SK-N-SH (cell line): Measurements from ENCODE around the gene STAT6. TPM values are rescaled to one million over a fixed set of nuclear protein-coding genes. Genes with fewer than 3 reads are reported as not detected.

ENCODE experiments used
- CTCF ChIA-PET: fragments of 300-600, 350-600 bp; formaldehyde crosslinking; extraction: SDS; loops from one replicate; lab custom pipeline; 2021; lab: Yijun Ruan, JAX
- POLR2A ChIA-PET: fragments of 350-600 bp; sonication (Branson Sonifier 250); formaldehyde crosslinking; extraction: SDS; loops from one replicate; lab custom pipeline; 2020; ENCODE audit warnings: antibody characterized with exemption, inconsistent platforms; lab: Yijun Ruan, JAX
- DNase-seq: peaks from one replicate; pipeline ENCODE4 v3.0.0; 2012
- H2AFZ ChIP-seq: fragments of 200-600 bp; sonication (generic); 2 replicates; pipeline ENCODE4 v1.8.1; 2016; ENCODE audit warnings: antibody characterized with exemption, mild to moderate bottlenecking, low read depth
- H3F3A ChIP-seq: fragments of 200-600 bp; sonication (generic); replicated peaks from 2 replicates; pipeline ENCODE3; 2016; ENCODE audit warnings: antibody characterized with exemption, mild to moderate bottlenecking; ENCODE audit not compliant: insufficient read depth
- H3K27ac ChIP-seq, 2 experiments: fragments of 200-500 bp in 1 of 2; fragments of 200-600 bp in 1 of 2; sonication (Bioruptor generic) in 1 of 2; sonication (generic), shearing (Covaris generic) in 1 of 2; 2 replicates each; pipeline versions ENCODE4 v1.5.1 to v1.6.1; 2014 to 2016; ENCODE audit warnings: low read depth in 2 of 2, inconsistent platforms in 1 of 2, low read length in 1 of 2, mild to moderate bottlenecking in 1 of 2, mixed read lengths in 1 of 2
- H3K27me3 ChIP-seq: fragments of 200-600 bp; sonication (generic), shearing (Covaris generic); 2 replicates; pipeline ENCODE4 v1.6.1; 2016; ENCODE audit warnings: mixed run types; ENCODE audit not compliant: insufficient read depth
- H3K36me3 ChIP-seq, 2 experiments: fragments of 200-500 bp in 1 of 2; fragments of 200-600 bp in 1 of 2; sonication (Bioruptor generic) in 1 of 2; sonication (generic) in 1 of 2; replicated peaks in 1 of 2; 2 replicates each; pipeline versions ENCODE3 to v1.5.1; 2014 to 2016; ENCODE audit warnings: low read length in 1 of 2, mild to moderate bottlenecking in 1 of 2; ENCODE audit not compliant: insufficient read depth in 2 of 2, control insufficient read depth in 1 of 2
- H3K4me1 ChIP-seq, 2 experiments: fragments of 200-500 bp in 1 of 2; fragments of 200-600 bp in 1 of 2; sonication (Bioruptor generic) in 1 of 2; sonication (generic), shearing (Covaris generic) in 1 of 2; 2 replicates each; pipeline versions ENCODE4 v1.5.1 to v1.6.1; 2014 to 2016; ENCODE audit warnings: low read depth in 1 of 2, low read length in 1 of 2, mixed run types in 1 of 2; ENCODE audit not compliant: insufficient read depth in 2 of 2, control insufficient read depth in 1 of 2
- H3K4me2 ChIP-seq: fragments of 200-600 bp; sonication (generic), shearing (Covaris generic); 2 replicates; pipeline ENCODE4 v1.6.1; 2017; ENCODE audit warnings: mixed run types
- H3K4me3 ChIP-seq, 2 experiments: fragments of 200-500 bp in 1 of 2; fragments of 200-600 bp in 1 of 2; sonication (Bioruptor generic) in 1 of 2; sonication (generic), shearing (Covaris generic) in 1 of 2; 2 replicates each; pipeline versions ENCODE4 v1.5.1 to v1.8.1; 2014 to 2016; ENCODE audit warnings: low read depth in 2 of 2, inconsistent platforms in 1 of 2, low read length in 1 of 2, mild to moderate bottlenecking in 1 of 2, mixed read lengths in 1 of 2, moderate library complexity in 1 of 2
- H3K79me2 ChIP-seq: fragments of 200-600 bp; sonication (generic); 2 replicates; pipeline ENCODE4 v1.8.1; 2017; ENCODE audit warnings: mild to moderate bottlenecking; ENCODE audit not compliant: insufficient read depth
- H3K9ac ChIP-seq: fragments of 200-600 bp; sonication (generic); 2 replicates; pipeline ENCODE4 v1.6.1; 2017; ENCODE audit warnings: mixed run types
- H3K9me2 ChIP-seq: fragments of 200-600 bp; sonication (generic); 2 replicates; pipeline ENCODE4 v1.6.1; 2017; ENCODE audit warnings: mixed run types
- H3K9me3 ChIP-seq: fragments of 200-600 bp; sonication (generic); 2 replicates; pipeline ENCODE4 v1.6.1; 2017; ENCODE audit warnings: mixed run types, mild to moderate bottlenecking, moderate library complexity
- H4K20me1 ChIP-seq: fragments of 200-600 bp; sonication (generic); 2 replicates; pipeline ENCODE4 v1.6.1; 2017; ENCODE audit warnings: mild to moderate bottlenecking, mixed run types; ENCODE audit not compliant: insufficient read depth
- CHD2 ChIP-seq: fragments of 150-350 bp; IDR thresholded peaks from 2 replicates; pipeline ENCODE4 v1.6.1; 2018; ENCODE audit warnings: low read length; ENCODE audit not compliant: partially characterized antibody
- ELF1 ChIP-seq: IDR thresholded peaks from 2 replicates; pipeline ENCODE4 v1.4.0; 2012
- EP300 ChIP-seq, 2 experiments: IDR thresholded peaks; 2 replicates each; pipeline versions ENCODE4 v1.4.0 to v1.6.1; 2012; ENCODE audit warnings: borderline replicate concordance in 1 of 2, low read depth in 1 of 2, low read length in 1 of 2
- FOSL2 ChIP-seq: IDR thresholded peaks from 2 replicates; pipeline ENCODE4 v1.4.0; 2012; ENCODE audit warnings: low read depth, mild to moderate bottlenecking, moderate library complexity, borderline replicate concordance
- IRF3 ChIP-seq: fragments of 150-350 bp; IDR thresholded peaks from 2 replicates; pipeline ENCODE4 v1.6.1; 2016; ENCODE audit warnings: mild to moderate bottlenecking, low read depth, low read length
- NRF1 ChIP-seq: IDR thresholded peaks from 2 replicates; pipeline ENCODE4 v1.6.1; 2012; ENCODE audit warnings: low read depth, mild to moderate bottlenecking, low read length
- PBX3 ChIP-seq: IDR thresholded peaks from 2 replicates; pipeline ENCODE4; 2012
- RCOR1 ChIP-seq: fragments of 150-350 bp; IDR thresholded peaks from 2 replicates; pipeline ENCODE4 v1.6.1; 2017; ENCODE audit warnings: antibody characterized with exemption, low read length
- RXRA ChIP-seq: IDR thresholded peaks from 2 replicates; pipeline ENCODE4 v1.4.0; 2012; ENCODE audit warnings: low read depth, mild to moderate bottlenecking, borderline replicate concordance
- SIN3A ChIP-seq: IDR thresholded peaks from 2 replicates; pipeline ENCODE4 v1.6.1; 2012; ENCODE audit warnings: low read depth, mild to moderate bottlenecking, low read length, moderate library complexity, borderline replicate concordance
- SMC3 ChIP-seq: IDR thresholded peaks from 2 replicates; pipeline ENCODE4 v1.6.1; 2012; ENCODE audit warnings: low read depth, low read length, improper control_type of control experiment
- TAF1 ChIP-seq: IDR thresholded peaks from 2 replicates; pipeline ENCODE4 v1.6.1; 2012; ENCODE audit warnings: low read depth, mild to moderate bottlenecking, low read length, moderate library complexity, borderline replicate concordance
- TEAD4 ChIP-seq: IDR thresholded peaks from 2 replicates; pipeline ENCODE4 v1.4.0; 2012; ENCODE audit warnings: mild to moderate bottlenecking, borderline replicate concordance; ENCODE audit not compliant: insufficient read depth
- USF1 ChIP-seq: IDR thresholded peaks from 2 replicates; pipeline ENCODE4 v1.4.0; 2012; ENCODE audit warnings: low read depth, borderline replicate concordance
- USF2 ChIP-seq: fragments of 150-350 bp; IDR thresholded peaks from 2 replicates; pipeline ENCODE4 v1.6.1; 2017; ENCODE audit warnings: antibody characterized with exemption, low read length, low read depth, borderline replicate concordance
- YY1 ChIP-seq: IDR thresholded peaks from 2 replicates; pipeline ENCODE4 v1.4.0; 2012; ENCODE audit warnings: low read depth, mild to moderate bottlenecking
- WGBS: methylation state at CpG from one replicate; pipeline ENCODE4 v1.1.6; 2017; ENCODE audit warnings: low lambda C conversion rate; 5-methylcytosine and 5-hydroxymethylcytosine counted together
- polyA plus RNA-seq, 3 experiments: library from polyadenylated mRNA; depleted of rRNA; stranded (reverse); fragments of >200 nt; gene quantifications; 2 replicates each; pipeline ENCODE4 v1.2.3, GENCODE V29; 2012

STAT6 gene
- polyA plus RNA-seq, 1 of the 3 experiments (the other 2 are of a cell fraction): 0.15 TPM

- H3K27me3 ChIP-seq: no peaks in the 10 kb centered on the region
- no peaks in the 10 kb centered on the region for H3K79me2 ChIP-seq
- no peaks in the 10 kb centered on the region for H3K9me2 ChIP-seq
- DNase-seq: no peak
- peaks cover 16 to 49% of the 10 kb centered on the region in 2 experiments for H3K4me1 ChIP-seq
- no peak overlapping the region for H3K4me3 ChIP-seq
- peaks cover 5% of the 10 kb centered on the region for H3F3A ChIP-seq
- ChIA-PET POLR2A (interaction anchor here (1.0 kb wide), 1 partner anchor 29 kb away, joined by 3 read pairs; the partner anchor contains the start of gene LRP1), CTCF (interaction anchor here (1.0 to 33.3 kb wide), 6 partner anchors 24 to 302 kb away, joined by 3 to 616 read pairs (median 4); partner anchors contain the start of gene GLI1)
- no peaks in the 10 kb centered on the region for H4K20me1 ChIP-seq
- H3K27ac ChIP-seq: peak overlapping the region in 1 of 2 experiments; percentile 23; a peak in 1 of 4 replicates
- H3K36me3 ChIP-seq: peaks cover 35 to 66% of the 10 kb centered on the region in 2 experiments
- WGBS: 91% methylated on average over 9 of the region's 16 CpGs
- no peaks in the 10 kb centered on the region for H3K9me3 ChIP-seq
- H3K4me2 ChIP-seq: no peak overlapping the region
- H3K9ac ChIP-seq: no peak overlapping the region
- no peak overlapping the region for H2AFZ ChIP-seq
- TF ChIP-seq EP300 (IDR thresholded peaks at IDR 0.05; ENCODE audit: borderline replicate concordance in 1 of 2, low read depth in 1 of 2, low read length in 1 of 2) (no peak), TAF1 (no peak), SIN3A (no peak), PBX3 (no peak), NRF1 (no peak), FOSL2 (no peak), CHD2 (no peak), RXRA (no peak), SMC3 (no peak), ELF1 (no peak), YY1 (no peak), TEAD4 (no peak), USF2 (no peak), USF1 (no peak), IRF3 (no peak), RCOR1 (no peak)
- TF ChIP-seq, all 33 proteins: peak for 0
These were observed 45.7 kb upstream of the STAT6 start for GRCh38 chr12:57156701-57157403.
